ENCODE measurements around the gene SYT17.

Gene SYT17

DNA sequence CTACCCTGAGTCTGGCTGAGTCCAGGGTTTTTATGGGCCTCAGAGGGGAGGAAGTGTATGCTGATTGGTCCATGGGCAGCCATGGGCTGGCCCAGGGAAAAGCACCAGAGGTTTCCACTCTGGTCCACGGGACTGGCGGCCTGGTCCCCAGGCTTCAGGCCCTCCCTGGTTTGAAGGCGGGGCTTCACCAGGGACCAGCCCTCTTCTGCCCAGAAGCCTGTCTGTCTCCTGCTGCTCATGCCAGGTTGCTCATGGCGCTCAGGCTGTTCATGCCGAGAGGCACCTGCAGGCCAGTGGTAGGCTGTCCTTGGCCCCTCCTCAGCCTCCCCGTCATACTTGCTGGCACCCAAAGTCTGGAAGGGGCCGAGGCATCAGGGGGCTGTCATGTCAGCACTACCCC is 72.5 kb downstream of the SYT17 start:
- DNase-seq (ENCODE audit: low read depth): no peak
- H3K4me3 ChIP-seq (replicated peaks; ENCODE audit: low read depth, low read length): no peak overlapping the region
- TF ChIP-seq, protein P1, sequence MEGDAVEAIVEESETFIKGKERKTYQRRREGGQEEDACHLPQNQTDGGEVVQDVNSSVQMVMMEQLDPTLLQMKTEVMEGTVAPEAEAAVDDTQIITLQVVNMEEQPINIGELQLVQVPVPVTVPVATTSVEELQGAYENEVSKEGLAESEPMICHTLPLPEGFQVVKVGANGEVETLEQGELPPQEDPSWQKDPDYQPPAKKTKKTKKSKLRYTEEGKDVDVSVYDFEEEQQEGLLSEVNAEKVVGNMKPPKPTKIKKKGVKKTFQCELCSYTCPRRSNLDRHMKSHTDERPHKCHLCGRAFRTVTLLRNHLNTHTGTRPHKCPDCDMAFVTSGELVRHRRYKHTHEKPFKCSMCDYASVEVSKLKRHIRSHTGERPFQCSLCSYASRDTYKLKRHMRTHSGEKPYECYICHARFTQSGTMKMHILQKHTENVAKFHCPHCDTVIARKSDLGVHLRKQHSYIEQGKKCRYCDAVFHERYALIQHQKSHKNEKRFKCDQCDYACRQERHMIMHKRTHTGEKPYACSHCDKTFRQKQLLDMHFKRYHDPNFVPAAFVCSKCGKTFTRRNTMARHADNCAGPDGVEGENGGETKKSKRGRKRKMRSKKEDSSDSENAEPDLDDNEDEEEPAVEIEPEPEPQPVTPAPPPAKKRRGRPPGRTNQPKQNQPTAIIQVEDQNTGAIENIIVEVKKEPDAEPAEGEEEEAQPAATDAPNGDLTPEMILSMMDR (IDR thresholded peaks at IDR 0.05; ENCODE audit: low read length, missing control alignments): no peak

DNA sequence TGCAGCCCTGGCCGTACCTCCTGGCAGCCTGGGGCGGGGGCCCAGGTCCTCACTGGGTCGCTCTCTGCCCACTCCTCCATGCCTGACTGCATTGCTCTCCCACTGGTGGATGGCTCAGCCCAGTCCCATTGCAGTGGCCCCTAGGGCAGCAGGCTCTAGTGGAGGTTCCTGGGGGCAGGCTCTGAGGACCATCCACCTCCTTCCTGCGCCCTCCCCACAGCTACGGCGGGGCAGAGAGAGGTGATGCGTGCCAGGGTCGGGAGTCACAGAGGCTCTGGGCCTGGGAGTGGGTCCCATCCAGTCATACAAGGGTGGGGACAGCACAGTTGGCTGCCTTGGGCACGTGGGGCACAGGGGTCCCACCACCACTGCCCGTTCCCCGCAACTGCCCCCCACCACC is 73.5 kb downstream of the SYT17 start:
- TF ChIP-seq, protein P1 (IDR thresholded peaks at IDR 0.05; ENCODE audit: low read length, missing control alignments): no peak
- DNase-seq (ENCODE audit: low read depth): no peak

DNA sequence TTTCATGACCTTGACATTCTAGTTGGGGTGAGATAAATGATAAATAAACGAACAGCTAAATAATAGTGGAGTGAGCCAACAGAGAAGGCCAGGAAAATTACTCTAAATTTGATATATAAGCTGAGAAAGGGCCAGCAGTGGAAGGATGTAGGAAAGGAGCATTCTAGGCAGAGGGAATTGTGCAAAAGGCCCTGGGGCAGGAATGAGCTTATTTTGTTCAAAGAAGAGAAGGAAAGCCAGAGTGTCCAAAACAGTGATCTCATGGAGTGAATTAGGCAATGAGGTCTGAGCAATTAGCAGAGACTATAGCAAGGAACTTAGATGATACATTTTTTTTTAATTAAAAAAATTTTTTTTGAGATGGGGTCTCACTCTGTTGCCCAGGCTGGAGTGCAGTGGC is 74.1 kb downstream of the SYT17 start:
- TF ChIP-seq, protein P1 (IDR thresholded peaks at IDR 0.05; ENCODE audit: low read length, missing control alignments): no peak
- H3K4me3 ChIP-seq (replicated peaks; ENCODE audit: low read depth, low read length): no peak overlapping the region
- DNase-seq (ENCODE audit: low read depth): no peak

More for the DNA sequence above, 73.5 kb downstream of the SYT17 start:
- H3K4me3 ChIP-seq (replicated peaks; ENCODE audit: low read depth, low read length): no peak overlapping the region

DNA sequence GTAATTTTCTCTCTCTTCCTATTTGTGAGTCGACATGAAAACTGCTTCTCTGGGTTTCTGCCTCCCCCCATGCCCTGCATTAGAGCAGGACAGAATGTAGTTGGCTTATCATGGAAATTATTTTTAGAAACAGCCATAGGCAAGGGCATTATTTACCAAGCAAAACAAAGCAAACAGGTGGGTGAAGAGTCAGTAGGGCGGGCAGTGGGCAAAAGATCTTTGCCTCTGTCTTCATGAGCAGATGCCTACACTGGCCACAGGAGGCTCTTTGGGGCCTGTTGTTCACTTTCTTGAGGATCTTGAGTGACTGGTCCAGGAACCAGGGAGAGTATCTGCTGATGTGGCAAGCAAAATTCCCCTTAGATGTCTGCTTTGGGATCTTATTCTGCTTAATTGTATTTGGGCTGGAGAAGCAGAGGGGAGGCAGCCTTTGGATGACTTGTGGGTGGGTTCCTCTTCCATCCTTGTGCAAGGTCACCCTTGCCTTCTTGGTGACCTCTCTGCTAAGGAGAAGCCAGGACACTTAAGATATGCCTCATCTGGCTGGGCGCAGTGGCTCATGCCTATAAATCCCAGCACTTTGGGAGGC is 75.0 kb downstream of the SYT17 start:
- DNase-seq (ENCODE audit: low read depth): no peak
- no peak overlapping the region for H3K4me3 ChIP-seq (replicated peaks; ENCODE audit: low read depth, low read length)
- TF ChIP-seq, protein P1 (IDR thresholded peaks at IDR 0.05; ENCODE audit: low read length, missing control alignments): no peak

DNA sequence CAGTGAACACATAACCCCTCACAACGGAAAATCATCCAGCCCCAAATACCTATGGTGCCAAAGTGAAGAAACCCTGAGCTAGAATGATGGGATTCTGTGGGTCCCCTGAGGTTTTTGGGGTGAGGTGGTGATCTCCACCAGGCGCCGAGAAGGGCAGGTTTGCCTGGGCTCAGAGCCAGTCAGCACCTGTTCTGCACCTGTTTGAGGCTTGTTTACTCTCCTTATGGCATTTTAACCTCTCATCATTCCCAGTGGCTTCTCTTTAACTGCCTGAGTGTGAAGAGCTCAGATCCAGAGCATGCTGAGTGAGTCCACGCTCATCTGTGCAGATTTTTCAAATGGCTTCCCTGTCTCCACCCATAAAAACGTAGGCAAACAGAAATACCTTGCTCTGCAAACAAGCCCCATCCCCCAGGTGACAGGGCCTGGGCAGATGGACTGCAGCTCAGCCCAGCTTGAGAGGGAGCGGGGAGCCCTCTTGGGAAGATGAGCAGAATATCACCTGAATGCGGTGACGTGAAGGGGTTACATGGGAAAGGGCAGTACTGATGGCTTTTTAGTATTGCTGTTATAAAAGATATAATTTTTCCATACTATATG is 77.4 kb downstream of the SYT17 start:
- TF ChIP-seq, protein P1 (IDR thresholded peaks at IDR 0.05; ENCODE audit: low read length, missing control alignments): no peak
- no peak for DNase-seq (ENCODE audit: low read depth)
- no peak overlapping the region for H3K4me3 ChIP-seq (replicated peaks; ENCODE audit: low read depth, low read length)

DNA sequence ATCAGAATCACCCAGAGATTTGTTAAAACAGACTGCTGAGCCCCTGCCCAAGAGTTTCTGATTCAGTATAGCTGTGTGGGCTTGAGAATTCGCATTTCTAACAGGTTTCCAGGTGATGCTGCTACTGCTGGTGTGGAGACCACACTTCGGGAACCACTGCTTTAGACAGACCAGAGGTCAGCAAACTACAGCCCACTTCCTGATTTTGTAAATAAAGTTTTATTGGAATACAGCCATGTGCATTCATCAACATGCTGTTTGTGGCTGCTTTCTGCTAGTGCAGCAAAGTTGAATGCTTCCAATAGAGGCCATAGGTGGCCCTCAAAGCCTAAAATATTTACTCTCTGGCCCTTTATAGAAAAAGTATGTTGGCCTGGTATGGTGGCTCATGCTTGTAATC is 84.9 kb downstream of the SYT17 start:
- H3K4me3 ChIP-seq (replicated peaks; ENCODE audit: low read depth, low read length): no peak overlapping the region
- DNase-seq (ENCODE audit: low read depth): no peak
- TF ChIP-seq, protein P1 (IDR thresholded peaks at IDR 0.05; ENCODE audit: low read length, missing control alignments): no peak

DNA sequence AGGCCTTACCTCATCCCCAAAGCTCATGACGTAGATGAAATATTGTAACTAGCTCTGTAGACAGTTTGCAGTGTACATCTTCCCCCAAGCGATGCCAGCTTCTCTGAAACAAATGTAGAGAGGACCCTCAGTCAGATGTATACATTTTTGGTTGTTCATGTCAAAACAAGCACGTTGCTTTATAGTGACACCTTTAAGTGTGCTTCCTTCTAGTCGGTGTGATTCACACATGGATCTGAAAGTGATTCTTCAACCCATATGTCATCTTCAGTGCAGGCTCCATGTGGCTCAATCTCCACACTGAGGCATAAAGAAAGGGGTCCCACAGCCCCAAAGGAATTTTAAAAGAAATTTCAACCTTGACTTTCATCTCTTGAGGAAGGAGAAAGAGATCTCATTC is 86.6 kb downstream of the SYT17 start:
- no peak overlapping the region for H3K4me3 ChIP-seq (replicated peaks; ENCODE audit: low read depth, low read length)
- TF ChIP-seq, protein P1 (IDR thresholded peaks at IDR 0.05; ENCODE audit: low read length, missing control alignments): no peak
- DNase-seq (ENCODE audit: low read depth): no peak

Measured in fibroblast of pulmonary artery (primary cell).